Measurements from ENCODE around the gene NKD1.

NKD1 gene

DNA sequence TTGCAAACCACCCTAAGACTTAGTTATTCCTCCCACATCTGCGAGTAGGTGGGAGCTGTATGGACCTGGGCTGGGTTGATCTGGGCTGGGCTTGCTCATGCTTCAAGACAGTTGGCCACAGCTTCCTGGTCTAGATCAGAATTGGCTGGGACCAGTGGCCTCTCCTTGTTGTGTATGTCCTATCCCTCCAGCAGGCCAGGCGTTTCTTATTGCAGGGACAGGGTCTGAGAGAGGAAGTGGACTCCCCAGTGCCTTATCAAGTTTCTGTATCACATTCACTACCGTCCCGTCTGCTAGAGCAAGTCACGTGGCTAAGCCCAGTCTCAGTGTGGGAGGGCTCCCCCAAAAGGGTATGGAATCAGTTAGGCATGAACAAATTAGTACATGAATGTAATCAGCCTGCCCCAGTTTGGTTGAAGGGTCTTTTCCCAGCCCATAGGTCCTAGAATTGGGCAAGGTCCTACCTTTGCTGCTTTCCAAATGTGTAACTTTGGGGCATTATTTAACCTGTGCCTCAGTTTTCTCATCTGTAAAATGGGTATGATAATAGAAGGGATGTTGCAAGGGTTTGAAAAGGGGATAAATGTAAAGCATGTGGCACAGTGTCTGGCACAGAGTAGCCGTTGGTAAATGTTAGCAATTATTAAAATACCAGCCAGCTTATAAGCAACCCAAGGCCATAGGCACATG is 36.0 kb downstream of the NKD1 start:
- DNase-seq = no peak

DNA sequence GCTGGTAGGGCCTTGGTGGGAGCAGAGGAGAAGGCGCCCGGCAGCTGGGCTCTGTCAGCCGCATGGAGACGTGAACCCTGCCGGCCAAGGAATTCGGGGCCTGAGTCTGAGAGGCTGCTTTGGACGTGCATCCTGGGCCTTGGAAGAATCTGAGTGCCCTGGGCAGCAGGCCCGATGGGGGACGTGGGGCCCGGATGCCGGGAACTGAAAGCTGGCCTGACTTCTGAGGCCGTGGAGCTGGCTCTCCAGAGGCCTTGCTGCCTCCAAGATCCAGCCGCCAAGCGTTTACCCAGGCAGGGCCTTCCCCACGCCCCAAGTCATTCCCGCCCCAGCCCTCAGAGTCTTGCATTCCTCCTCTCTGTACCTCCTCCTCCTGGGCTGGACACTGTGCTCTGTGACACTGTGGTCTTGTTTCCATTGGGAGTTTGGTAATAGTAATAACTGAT is 37.2 kb downstream of the NKD1 start:
- no peak for DNase-seq

DNA sequence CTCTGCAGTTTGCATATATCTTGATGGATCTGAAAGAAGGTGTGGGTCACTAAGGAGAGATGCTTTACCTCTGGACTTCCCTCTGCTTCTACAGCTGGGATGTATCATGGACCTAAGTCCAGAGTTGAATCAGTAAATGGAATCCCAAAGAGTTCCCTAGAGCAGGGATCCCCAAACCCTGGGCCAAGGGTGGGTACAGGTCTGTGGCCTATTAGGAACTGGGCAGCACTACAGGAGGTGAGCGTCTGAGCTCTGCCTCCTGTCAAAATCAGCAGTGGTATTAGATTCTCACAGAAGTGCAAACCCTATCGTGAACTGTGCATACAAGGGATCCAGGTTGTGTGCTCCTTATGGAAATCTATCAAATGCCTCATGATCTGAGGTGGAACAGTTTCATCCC is 39.3 kb downstream of the NKD1 start:
- no peak for DNase-seq

DNA sequence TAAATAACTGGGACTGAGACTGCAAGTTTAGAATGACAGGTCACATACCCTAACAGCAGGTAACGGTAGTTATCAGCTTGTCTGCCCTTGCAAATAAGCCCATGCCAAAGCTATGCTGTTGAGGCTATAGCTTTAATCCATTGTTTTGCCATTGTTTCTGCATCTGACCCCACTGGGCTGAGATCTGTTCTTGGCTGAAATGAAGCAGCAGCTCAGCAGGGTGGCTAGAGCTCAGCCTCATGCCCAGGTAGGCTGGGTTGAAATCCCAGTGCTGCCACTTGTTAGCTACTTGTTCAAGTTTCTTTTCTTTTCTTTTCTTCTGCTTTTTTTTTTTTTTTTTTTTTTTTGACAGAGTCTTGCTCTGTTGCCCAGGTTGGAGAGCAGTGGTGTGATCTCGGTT is 40.1 kb downstream of the NKD1 start:
- no peak for DNase-seq

DNA sequence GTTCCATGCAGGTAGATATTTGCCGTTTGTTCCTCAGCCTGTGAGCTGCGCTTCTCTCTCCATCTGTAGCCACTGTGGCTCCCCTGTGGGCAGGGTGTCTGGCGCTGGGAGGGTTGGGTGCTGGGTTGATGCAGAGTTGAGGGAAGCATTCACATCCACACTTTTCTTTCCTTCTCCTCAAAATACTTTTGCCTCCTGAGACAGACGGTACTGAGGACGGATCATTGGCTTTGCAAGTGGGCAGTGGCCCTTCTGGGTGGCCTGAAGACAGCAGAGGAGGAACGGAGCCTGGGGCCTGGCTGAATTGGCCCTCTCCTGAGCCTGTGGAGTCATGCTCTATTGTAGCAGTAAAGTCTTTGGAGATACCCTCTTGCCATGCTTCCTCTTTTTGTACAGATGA is 43.0 kb downstream of the NKD1 start:
- DNase-seq = no peak

DNA sequence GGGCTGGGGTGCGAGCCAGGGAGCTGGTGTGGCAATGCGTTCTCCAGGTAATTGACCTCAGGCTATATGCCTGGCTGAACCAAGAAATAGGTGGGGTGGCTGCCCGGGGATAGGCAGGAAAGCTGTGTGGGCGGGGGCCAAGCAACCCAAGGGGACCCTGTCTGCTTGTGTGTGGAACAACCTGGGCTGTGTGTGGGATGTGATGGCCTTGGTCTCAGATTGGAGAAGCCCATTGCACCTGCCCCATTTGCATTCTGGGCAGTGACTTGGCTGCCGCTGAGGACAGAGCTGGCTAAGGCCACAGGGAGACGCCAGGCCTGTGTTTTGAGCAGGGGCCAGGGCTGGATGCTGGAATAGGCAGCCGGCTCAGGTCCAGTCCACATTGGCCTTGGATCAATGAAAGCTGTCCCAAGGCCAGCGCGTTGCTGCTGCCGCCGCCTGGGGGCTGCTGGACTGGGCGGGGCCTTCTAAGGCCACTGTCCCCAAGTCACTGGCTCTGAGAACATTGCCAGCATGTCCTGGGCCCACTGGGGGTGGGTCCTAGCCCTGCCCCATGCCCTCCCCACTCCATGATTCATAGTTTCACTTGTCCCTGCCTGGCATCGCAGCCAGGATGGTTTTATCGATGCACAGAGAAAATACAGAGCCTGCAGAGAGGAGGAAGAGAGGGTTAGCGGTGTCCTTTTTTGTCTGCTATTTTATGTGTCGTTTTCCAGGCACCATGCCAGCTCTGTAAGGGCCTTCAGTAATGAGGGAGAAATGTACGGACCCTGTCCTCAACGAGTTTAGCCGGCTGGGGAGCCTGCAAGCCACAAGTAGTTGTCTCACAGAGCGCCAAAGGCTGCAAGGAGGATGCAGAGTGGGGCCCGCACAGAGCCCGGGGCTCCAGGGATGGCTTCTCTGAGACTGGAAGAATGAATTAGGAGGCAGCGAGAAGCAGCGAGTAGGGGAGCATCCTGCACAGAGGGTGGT is 43.9 kb downstream of the NKD1 start:
- DNase-seq = no peak

DNA sequence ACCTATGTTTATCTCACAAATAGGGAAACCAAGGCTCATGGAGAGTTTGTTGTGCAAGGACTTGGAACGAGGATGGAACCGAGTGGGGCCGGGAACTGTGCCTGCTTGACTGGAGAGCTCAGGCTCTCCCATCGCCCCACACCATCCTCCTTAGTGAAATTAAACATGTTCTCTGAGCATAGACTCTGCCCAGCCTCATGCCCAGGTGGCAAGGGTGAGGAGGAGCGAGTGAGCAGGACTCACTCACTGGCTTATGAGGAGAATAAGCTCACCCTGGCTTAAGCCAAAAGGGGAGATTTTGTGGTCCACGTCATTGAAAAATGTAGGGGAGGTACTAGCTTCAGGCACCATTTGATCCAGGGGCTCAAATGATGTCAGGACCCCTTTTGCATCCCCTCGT is 44.8 kb downstream of the NKD1 start:
- no peak for DNase-seq

DNA sequence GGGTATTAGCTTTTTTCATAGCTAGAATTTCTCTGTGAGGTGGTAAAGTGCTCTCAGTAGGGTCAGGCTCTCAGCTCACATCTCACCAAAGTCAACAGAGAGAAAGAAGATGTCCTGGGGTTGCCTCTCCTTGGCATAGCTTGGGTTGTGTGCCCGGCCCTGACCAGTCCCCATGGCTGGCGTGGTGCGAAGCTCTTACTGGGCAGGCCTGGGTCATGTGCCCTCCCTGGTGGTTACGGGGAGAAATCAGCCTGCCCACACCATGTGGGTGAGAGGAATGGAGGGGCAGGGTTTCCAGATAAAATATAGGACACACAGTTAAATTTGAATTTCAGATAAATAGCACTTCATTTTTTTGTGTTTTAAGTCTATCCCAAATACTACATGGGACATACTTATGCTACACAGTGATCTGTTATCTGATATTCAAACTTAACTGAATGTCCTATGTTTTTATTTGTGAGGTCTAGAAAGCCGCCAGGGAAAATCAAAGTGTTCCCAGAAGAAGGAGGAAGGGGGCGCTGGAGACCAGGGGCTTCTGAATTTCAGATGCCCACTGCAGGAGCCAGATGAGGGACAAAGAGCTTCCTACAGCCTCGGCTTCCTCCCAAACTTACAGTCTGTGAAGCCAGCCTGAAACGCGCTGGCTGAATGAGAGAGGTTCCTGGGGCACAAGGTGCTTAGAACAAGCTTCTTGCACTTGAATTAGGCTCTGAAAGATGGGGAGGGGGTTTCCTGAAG is 45.4 kb downstream of the NKD1 start:
- DNase-seq = no peak

DNA sequence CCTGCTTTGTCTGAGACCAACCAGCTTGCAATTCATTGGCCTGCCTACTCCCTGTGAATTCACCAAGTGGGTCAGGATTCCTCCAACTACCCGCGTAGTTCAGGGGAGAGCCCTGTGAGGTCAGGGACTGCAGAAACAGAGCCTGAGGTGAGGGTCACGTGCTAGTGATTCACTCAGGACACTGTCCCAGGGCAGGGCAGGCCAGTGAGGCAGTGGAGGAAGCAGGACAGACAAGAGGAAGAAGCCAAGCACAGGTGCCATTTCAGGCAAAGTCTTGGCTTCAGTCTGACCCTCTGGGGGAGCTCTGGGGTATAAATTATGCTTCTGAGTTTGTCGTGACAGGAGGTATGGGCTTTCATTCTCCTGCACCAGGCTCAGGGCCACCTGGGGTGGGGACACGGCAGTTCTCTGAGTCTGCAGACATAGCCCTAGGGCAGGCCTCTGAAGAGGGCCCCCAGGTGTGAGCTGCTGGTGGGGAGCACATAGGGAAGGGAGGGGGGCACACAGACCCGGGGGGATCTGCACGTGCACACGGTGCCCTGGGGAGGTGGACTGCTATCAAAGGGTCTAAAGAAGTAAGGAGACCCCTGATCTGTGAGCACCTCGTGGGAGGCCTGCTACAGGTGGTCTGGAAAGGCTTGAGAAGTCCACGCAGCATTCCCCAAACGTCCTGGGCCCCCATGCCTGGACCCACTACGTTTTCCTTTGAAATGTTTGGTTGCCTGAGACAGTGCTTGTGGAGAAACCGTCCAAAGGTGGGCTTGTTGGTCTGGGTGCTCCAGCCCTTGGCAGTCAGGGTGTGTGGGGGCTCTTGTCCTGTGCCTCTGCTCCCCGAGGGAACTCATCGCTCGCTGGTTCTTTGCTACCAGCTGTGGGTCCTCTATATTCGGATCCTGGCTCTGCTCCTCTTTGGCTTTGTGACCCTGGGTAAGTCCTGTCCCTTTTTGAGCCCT is 46.4 kb downstream of the NKD1 start:
- no peak for DNase-seq

DNA sequence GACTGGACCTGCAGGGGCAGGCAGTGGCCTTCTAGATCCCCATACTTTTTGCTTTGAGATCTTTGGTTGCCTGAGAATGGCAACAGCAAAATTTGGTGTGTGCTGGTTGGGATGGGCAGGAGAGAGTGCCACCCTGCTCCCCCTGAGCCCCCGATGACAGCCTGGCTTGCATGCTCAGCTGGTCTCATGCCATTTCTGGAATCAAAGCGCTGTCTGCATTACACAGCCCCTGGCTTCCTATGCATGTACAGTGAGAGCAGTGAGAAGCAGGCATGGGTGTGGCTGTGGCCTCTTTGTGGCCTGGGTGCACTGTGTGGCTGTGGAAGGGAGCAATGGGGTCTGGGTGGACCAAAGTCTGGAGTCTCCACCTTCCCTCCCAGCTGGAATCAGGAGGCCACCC is 47.7 kb downstream of the NKD1 start:
- no peak for DNase-seq

DNA sequence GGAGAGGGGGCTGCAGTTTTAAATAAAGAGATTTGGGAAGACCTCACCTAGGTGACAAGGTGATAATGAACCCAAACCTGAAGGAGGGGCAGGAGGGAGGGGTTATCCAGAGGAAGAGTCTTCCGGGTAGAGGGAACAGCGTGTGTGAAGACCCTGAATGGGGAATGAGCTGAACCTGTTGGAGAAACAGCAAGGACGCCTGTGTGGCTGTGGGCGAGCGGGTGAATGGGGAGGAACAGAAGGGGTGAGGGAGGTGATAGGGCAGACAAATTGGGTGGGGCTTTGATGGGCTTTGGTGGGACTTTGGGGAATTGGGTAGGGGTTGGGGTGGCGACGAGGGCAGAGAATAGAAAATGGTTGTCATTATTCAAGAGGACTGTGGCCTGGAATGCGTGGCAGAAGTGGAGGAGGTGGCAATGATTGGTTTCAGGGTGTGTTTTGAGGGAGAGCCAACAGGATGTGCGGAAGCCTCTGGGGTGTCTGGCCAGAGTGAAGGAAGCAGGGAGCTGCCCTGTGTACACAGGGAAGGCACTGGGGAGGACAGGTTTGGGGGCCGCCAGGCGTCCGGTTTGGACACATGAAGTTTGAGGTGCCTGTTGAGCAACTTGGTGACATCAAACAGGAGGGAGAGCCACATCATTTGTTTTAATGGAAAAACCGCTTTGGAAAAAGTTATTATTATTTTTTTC is 48.7 kb downstream of the NKD1 start:
- DNase-seq = no peak

DNA sequence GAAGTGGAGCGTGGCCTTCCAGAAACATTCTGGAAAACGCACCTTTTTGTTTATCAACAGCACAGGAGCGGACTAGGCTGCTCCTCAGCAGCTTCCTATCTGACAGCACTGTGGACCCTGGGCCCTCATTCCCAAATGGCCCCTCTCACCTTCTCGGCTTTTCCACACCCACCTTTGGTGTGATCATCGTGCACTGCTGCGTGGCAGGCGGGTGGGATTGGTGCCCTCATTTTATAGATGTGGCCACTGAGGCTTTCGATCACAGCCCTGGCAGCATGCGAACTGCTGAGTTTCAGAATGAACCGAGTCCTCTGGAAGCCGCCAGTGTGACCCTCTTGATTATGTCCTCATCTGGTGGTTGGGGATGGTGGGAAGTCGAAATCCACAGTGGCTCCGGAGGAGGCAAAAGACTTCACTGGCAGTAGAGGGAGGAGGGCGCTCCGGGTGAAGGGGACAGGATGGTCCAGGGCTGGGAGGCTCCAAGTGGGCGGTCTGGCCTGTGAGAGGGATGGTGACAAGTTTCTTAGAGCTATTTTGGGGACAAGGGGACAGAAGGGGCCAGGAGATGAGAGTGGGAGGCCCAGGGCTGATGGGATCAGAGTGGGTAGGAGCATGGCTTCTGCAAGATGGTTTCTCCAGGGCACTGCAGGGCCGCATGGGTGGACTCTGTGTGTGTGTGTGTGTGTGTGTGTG is 49.5 kb downstream of the NKD1 start:
- no peak for DNase-seq

DNA sequence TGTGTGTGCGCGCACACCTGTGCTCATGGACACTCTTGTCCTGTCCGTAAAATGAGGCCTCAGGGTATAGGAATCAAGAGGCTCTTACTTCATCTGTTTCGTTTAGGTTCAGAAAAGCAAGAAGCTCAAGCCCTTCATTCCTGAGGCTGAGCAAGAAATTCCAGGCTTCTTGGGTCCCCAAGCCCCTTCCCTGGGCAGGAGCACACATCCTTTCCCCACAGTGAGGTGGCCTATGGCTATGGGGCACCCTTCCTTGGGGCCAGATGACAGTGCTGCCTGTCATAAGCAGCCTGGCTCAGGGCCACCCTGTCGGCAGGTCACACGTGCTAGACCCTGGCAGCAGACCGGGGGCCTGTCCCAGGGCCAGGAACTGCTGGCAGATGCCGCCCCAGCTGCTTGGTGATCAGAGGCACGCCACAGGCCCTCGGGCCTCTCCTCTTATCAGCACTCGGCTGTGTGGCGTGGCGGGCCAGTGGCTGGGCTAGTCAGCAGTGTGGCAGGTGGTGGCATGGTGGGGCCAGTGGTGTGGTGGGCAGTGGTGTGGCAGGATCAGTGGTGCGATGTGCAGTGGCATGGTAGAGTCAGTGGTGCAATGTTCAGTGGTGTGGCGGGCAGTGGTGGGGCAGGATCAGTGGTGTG is 50.2 kb downstream of the NKD1 start:
- no peak for DNase-seq

DNA sequence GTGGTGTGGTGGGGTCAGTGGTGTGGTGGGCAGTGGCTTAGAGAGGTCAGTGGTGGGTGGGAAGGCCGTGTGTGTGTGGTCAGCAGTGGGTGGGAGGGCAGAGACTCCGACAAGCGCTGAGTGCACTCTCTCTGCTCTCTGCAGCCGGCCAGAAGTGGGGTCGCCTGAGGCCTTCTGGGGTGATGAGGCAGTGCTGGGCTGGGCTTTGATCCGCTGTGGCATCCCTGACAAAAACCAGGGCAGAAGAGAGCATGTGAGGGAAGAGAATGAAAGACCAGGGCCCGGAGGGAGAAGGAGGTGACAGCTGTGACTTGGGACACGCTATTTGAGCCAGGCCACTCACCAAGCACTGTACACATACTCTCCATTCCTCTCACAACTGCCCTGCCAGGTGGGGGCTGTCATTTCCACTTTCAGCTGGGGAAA is 50.8 kb downstream of the NKD1 start:
- no peak for DNase-seq

DNA sequence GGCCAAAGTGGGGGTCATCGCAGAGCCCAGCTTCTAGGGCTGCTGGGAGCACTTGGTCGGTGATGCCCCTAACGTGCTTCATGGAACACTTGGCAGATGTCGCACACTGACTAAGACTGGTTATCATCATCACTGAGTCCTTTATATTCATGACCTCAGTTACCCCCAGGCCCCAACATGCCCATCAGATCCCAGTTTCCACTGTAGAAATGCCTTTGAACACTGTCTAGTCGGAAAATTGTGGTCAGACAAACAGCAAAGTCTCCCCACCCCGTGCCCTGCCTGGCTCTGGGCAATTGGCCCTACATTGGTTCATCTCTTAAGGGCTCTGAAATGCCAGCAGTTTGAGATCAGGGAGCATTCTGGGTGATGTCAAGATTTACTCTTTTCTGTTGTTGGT is 51.3 kb downstream of the NKD1 start:
- DNase-seq = no peak

DNA sequence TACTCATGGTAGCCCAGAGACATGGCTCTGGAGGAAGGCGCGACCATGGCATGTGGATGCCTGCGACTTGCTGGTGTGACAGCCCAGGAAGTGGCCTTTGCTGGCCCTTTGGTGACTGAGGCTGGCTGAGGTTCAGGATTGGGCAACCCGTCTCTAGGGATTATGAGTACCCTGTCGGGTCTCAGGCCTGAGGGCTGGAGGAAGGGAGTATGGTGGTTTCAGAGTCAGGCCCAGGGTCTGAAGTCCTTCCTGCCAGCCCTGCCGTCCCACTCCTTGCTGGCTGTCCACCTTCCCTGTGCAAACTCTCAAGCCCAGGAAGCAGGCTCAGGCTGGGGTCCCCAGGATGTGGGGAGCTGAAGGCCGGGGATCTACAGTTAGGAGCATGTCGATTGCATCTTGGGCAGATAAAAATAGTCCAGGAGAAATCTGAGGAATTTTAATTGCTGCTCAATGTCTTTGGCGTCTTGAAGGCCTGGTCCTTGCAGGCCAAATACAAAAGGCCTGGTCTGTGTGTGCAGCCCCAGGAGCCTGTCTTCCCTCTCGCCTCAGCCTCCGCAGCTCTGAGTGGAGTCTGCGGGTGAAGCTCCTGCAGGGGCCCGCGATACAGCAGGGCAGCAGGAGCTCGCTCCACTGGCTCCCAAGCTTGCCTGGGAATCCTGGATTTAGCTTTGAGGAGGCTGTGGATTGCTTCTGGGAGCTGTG is 52.5 kb downstream of the NKD1 start:
- no peak for DNase-seq

DNA sequence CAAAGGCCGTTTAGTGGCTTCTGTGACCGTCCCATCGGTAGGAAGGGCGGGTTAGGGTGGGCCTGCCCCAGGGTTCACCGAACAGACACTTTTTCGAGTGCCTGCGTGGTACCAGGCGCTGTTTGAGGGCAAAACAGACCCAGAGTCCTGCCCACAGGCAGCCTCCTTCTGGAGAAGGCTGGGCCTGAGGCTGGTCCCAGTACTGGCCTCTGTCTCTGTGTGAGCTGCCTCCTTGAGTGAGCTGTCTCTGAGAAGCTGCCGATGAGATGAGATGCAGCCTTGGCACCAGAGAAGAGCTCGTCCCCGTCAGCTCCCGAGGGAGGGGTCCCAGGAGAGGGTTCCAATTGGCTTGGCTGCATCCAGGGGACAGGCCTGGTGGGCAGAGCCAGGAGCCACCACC is 53.1 kb downstream of the NKD1 start:
- DNase-seq = no peak

DNA sequence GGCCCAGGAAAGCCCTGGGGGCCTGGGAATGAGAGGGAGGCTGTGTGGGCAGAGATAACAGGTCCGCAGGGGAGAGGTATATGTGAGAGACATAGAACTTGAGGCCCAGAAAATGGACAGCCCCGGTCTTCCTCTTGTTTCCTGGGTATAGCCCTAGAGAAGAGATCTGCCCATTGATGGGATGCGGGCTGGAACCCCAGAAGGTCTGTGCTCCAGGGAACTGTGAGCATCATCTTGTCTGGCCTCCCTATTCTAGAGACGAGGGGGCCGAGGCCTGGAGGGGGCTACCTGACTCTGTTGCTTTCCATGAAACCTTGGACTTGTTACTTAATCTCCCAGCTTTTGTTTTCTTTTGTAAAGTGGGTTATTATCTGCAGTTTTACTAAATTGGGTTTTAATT is 53.9 kb downstream of the NKD1 start:
- no peak for DNase-seq

DNA sequence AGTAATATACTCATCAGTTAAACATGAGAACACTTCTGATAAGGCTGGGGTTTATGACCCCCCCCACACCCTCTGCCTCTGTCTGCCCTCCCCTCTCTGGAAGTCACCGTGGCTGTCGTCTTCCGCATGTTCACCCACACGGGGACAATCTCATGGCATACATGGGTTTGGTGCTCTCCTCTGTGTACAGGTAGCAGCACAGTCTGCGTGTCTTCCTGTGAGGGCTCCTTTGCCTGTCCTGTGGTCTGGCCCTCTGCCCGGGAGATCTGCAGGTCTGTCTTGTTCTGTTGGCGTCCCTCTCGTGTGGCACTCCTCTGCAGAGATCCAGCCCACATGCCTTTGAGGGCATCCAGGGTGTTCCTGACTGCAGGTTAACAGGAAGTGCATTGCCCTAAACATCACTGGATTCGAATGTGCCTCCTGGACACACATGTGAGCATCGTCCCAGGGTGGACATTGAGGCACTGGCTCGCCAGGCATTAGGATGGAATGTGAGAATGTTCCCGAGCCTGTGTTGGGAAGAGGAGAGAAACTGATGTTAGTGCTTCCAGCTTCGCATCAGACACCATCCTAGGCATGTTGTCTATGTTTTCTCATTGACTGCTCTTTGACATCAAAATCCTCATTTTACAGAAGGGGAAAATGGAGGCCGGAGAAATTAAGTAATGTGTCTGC is 54.5 kb downstream of the NKD1 start:
- no peak for DNase-seq

Data from NCI-H2081 treated with DMSO at 0.1 percent for 48 hours (cell line).